SK-N-SH treated with all-trans-retinoic acid at 6 μM for 48 hours (cell line): ENCODE results near the gene WFS1.

Experiments
- ATAC-seq: fragments of 200-7000 bp; cut with Tn5 transposase; 3 replicates; pipeline ENCODE4 v1.9.1; 2020; ENCODE audit warnings: mild to moderate bottlenecking, moderate library complexity
- ARNTL ChIP-seq: fragments of 450-650 bp; formaldehyde crosslinking; IDR thresholded peaks from 2 replicates; pipeline ENCODE4 v1.5.0; 2020; ENCODE audit warnings: low read depth, mild to moderate bottlenecking, moderate library complexity, borderline replicate concordance
- BACH2 ChIP-seq: fragments of 250-450 bp; sonication (Bioruptor Pico); IDR thresholded peaks from 2 replicates; pipeline ENCODE4 v1.9.0; 2021; ENCODE audit warnings: mild to moderate bottlenecking, borderline replicate concordance
- CSDC2 ChIP-seq: fragments of 250-450 bp; sonication (Bioruptor Pico); IDR thresholded peaks from 2 replicates; pipeline ENCODE4 v1.5.0; 2020; ENCODE audit warnings: mild to moderate bottlenecking, moderate library complexity
- ESRRG ChIP-seq: fragments of 250-450 bp; sonication (Bioruptor Pico); IDR thresholded peaks from 2 replicates; pipeline ENCODE4 v1.6.1; 2021; ENCODE audit warnings: mild to moderate bottlenecking
- GLIS3 ChIP-seq: fragments of 250-450 bp; sonication (Bioruptor Pico); IDR thresholded peaks from 2 replicates; pipeline ENCODE4 v1.5.0; 2020; ENCODE audit warnings: mild to moderate bottlenecking, moderate library complexity
- ISL1 ChIP-seq: fragments of 250-450 bp; sonication (Bioruptor Pico); IDR thresholded peaks from 2 replicates; pipeline ENCODE4 v2.1.2; 2022; ENCODE audit warnings: mild to moderate bottlenecking, moderate library complexity
- OSR1 ChIP-seq: fragments of 250-450 bp; sonication (Bioruptor Pico); IDR thresholded peaks from 2 replicates; pipeline ENCODE4 v1.8.0; 2022; ENCODE audit warnings: moderate library complexity, mild to moderate bottlenecking, inconsistent platforms
- PPARA ChIP-seq: fragments of 250-450 bp; sonication (Bioruptor Pico); IDR thresholded peaks from 2 replicates; pipeline ENCODE4 v1.5.0; 2020; ENCODE audit warnings: mild to moderate bottlenecking, borderline replicate concordance
- RARB ChIP-seq: fragments of 250-450 bp; sonication (Bioruptor Pico); IDR thresholded peaks from 2 replicates; pipeline ENCODE4 v1.8.0; 2021; ENCODE audit warnings: mild to moderate bottlenecking, moderate library complexity
- SNAI2 ChIP-seq: fragments of 250-450 bp; sonication (Bioruptor Pico); IDR thresholded peaks from 2 replicates; pipeline ENCODE4 v1.5.0; 2020; ENCODE audit warnings: mild to moderate bottlenecking, moderate library complexity
- TCF4 ChIP-seq: fragments of 250-450 bp; sonication (Bioruptor Pico); IDR thresholded peaks from 2 replicates; pipeline ENCODE4 v1.8.0; 2021; ENCODE audit warnings: mild to moderate bottlenecking, moderate library complexity, borderline replicate concordance
- ZC3H10 ChIP-seq: fragments of 250-450 bp; sonication (Bioruptor Pico); IDR thresholded peaks from 2 replicates; pipeline ENCODE4 v1.5.1; 2021; ENCODE audit warnings: mild to moderate bottlenecking, moderate library complexity
- ZFP30 ChIP-seq: fragments of 450-650 bp; formaldehyde crosslinking; IDR thresholded peaks from 2 replicates; pipeline ENCODE4 v1.5.0; 2022; ENCODE audit warnings: mild to moderate bottlenecking, moderate library complexity
- ZNF565 ChIP-seq: fragments of 450-650 bp; formaldehyde crosslinking; conservative IDR thresholded peaks from 2 replicates; pipeline ENCODE4 v1.5.0; 2020; ENCODE audit warnings: low read depth, mild to moderate bottlenecking, moderate library complexity
- ZNF8 ChIP-seq: fragments of 450-650 bp; formaldehyde crosslinking; IDR thresholded peaks from 2 replicates; pipeline ENCODE4 v1.5.0; 2020; ENCODE audit warnings: mild to moderate bottlenecking, moderate library complexity
- TF ChIP-seq, protein P1 (sequence below): fragments of 250-450 bp; sonication (Bioruptor Pico); IDR thresholded peaks from 2 replicates; pipeline ENCODE4 v1.5.1; 2020; ENCODE audit warnings: low read depth, mild to moderate bottlenecking, moderate library complexity
- TF ChIP-seq, protein P2 (sequence below): fragments of 250-450 bp; sonication (Bioruptor Pico); IDR thresholded peaks from 2 replicates; pipeline ENCODE4 v1.5.1; 2021; ENCODE audit warnings: mild to moderate bottlenecking, moderate library complexity
- TF ChIP-seq, protein P3 (sequence below): fragments of 250-450 bp; sonication (Bioruptor Pico); IDR thresholded peaks from 2 replicates; pipeline ENCODE4 v1.8.0; 2020; ENCODE audit warnings: mild to moderate bottlenecking, moderate library complexity, borderline replicate concordance
- TF ChIP-seq, protein P4 (sequence below): fragments of 250-450 bp; sonication (Bioruptor Pico); IDR thresholded peaks from 2 replicates; pipeline ENCODE4 v1.5.0; 2020; ENCODE audit warnings: mild to moderate bottlenecking, moderate library complexity

The WFS1 gene

DNA sequence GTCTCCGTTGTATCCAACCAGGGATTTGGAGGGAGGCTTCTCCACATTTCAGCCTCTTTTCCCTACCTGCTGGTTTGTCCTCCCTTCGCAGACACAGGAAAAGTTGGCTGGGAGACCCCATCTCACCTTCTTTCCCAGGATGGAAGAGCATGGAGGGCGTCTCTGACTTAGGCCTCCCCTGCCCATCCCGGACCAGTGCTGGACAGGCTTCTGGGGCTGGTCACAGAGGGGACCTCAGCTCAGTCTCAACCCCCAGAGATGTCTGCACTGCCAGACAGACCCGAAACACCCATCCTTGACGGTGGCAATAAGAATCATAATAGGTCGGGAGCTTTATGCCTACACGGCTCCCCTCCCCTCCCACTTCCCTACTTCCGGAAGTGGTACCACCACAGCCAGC is 1.6 kb downstream of the WFS1 start (continued):
- TF ChIP-seq, protein P1, sequence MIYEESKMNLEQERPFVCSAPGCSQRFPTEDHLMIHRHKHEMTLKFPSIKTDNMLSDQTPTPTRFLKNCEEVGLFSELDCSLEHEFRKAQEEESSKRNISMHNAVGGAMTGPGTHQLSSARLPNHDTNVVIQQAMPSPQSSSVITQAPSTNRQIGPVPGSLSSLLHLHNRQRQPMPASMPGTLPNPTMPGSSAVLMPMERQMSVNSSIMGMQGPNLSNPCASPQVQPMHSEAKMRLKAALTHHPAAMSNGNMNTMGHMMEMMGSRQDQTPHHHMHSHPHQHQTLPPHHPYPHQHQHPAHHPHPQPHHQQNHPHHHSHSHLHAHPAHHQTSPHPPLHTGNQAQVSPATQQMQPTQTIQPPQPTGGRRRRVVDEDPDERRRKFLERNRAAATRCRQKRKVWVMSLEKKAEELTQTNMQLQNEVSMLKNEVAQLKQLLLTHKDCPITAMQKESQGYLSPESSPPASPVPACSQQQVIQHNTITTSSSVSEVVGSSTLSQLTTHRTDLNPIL = no peak
- TF ChIP-seq, protein P2, sequence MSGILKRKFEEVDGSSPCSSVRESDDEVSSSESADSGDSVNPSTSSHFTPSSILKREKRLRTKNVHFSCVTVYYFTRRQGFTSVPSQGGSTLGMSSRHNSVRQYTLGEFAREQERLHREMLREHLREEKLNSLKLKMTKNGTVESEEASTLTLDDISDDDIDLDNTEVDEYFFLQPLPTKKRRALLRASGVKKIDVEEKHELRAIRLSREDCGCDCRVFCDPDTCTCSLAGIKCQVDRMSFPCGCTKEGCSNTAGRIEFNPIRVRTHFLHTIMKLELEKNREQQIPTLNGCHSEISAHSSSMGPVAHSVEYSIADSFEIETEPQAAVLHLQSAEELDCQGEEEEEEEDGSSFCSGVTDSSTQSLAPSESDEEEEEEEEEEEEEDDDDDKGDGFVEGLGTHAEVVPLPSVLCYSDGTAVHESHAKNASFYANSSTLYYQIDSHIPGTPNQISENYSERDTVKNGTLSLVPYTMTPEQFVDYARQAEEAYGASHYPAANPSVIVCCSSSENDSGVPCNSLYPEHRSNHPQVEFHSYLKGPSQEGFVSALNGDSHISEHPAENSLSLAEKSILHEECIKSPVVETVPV (CRISPR knock-in tag) = no peak
- TF ChIP-seq, protein P3, sequence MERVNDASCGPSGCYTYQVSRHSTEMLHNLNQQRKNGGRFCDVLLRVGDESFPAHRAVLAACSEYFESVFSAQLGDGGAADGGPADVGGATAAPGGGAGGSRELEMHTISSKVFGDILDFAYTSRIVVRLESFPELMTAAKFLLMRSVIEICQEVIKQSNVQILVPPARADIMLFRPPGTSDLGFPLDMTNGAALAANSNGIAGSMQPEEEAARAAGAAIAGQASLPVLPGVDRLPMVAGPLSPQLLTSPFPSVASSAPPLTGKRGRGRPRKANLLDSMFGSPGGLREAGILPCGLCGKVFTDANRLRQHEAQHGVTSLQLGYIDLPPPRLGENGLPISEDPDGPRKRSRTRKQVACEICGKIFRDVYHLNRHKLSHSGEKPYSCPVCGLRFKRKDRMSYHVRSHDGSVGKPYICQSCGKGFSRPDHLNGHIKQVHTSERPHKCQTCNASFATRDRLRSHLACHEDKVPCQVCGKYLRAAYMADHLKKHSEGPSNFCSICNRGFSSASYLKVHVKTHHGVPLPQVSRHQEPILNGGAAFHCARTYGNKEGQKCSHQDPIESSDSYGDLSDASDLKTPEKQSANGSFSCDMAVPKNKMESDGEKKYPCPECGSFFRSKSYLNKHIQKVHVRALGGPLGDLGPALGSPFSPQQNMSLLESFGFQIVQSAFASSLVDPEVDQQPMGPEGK (CRISPR knock-in tag) = no peak
- no peak for TF ChIP-seq ESRRG (CRISPR knock-in tag)
- no peak for TF ChIP-seq CSDC2 (CRISPR knock-in tag)

DNA sequence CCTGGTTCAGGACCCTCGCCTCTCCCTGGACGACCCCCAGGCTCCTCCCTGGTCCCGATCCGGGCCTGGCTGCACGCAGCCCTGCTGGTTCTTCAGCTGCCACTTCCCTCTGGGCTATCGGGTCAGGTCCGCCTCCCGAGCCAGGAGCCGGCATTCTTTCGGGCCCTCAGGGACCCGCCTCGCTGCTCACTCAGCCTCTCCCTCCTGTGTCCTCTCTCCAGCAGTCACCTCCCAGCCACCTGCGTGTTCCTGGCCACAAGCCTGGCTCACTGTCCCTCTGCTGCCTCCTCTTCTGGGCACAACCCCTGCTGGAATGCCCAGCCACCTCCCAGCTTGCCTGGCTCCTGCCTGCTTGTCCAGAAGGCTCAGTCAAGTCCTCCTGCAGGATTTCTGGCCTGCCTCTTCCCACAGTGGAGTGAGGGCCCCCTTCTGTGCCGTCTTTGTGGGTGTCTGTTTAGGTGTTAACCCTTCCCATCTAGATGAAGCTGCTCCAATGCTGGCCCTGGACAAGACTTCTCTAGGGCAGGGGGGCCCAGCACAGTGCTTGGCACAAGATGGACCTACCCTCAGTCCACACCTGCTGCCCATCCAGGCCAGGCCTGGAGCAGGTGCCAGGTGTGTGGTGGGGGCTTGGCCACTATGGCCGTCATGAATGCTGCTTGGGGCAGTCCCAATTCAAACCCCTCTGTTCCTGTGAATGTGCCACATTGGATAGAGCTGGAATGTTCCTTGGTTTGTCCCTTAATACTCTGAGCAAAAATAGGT is 2.2 kb downstream of the WFS1 start:
- no peak for ATAC-seq
- TF ChIP-seq BACH2 (CRISPR knock-in tag) (no peak), RARB (no peak), ZC3H10 (CRISPR knock-in tag) (no peak), GLIS3 (no peak), ARNTL (CRISPR knock-in tag) (no peak), SNAI2 (CRISPR knock-in tag) (no peak), ZNF565 (CRISPR knock-in tag) (no peak), ESRRG (CRISPR knock-in tag) (no peak), ISL1 (CRISPR knock-in tag) (no peak), PPARA (no peak), ZNF8 (no peak), ZFP30 (CRISPR knock-in tag) (no peak), OSR1 (CRISPR knock-in tag) (no peak), TCF4 (CRISPR knock-in tag) (no peak), CSDC2 (CRISPR knock-in tag) (no peak)
- TF ChIP-seq, protein P3 (CRISPR knock-in tag) = no peak
- TF ChIP-seq, protein P2 (CRISPR knock-in tag) = no peak
- TF ChIP-seq, protein P4, sequence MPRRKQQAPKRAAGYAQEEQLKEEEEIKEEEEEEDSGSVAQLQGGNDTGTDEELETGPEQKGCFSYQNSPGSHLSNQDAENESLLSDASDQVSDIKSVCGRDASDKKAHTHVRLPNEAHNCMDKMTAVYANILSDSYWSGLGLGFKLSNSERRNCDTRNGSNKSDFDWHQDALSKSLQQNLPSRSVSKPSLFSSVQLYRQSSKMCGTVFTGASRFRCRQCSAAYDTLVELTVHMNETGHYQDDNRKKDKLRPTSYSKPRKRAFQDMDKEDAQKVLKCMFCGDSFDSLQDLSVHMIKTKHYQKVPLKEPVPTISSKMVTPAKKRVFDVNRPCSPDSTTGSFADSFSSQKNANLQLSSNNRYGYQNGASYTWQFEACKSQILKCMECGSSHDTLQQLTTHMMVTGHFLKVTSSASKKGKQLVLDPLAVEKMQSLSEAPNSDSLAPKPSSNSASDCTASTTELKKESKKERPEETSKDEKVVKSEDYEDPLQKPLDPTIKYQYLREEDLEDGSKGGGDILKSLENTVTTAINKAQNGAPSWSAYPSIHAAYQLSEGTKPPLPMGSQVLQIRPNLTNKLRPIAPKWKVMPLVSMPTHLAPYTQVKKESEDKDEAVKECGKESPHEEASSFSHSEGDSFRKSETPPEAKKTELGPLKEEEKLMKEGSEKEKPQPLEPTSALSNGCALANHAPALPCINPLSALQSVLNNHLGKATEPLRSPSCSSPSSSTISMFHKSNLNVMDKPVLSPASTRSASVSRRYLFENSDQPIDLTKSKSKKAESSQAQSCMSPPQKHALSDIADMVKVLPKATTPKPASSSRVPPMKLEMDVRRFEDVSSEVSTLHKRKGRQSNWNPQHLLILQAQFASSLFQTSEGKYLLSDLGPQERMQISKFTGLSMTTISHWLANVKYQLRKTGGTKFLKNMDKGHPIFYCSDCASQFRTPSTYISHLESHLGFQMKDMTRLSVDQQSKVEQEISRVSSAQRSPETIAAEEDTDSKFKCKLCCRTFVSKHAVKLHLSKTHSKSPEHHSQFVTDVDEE (CRISPR knock-in tag) = no peak
- TF ChIP-seq, protein P1 = no peak
